GM18499 (cell line): Measurements from ENCODE around the gene PMFBP1.

Source experiments
- ATAC-seq: cut with Tn5 transposase; IDR thresholded peaks from one replicate; pipeline ENCODE4 v1.9.1; 2021; ENCODE audit warnings: moderate number of reproducible peaks; ENCODE audit not compliant: insufficient read depth, unreplicated experiment

The PMFBP1 gene, protein sequence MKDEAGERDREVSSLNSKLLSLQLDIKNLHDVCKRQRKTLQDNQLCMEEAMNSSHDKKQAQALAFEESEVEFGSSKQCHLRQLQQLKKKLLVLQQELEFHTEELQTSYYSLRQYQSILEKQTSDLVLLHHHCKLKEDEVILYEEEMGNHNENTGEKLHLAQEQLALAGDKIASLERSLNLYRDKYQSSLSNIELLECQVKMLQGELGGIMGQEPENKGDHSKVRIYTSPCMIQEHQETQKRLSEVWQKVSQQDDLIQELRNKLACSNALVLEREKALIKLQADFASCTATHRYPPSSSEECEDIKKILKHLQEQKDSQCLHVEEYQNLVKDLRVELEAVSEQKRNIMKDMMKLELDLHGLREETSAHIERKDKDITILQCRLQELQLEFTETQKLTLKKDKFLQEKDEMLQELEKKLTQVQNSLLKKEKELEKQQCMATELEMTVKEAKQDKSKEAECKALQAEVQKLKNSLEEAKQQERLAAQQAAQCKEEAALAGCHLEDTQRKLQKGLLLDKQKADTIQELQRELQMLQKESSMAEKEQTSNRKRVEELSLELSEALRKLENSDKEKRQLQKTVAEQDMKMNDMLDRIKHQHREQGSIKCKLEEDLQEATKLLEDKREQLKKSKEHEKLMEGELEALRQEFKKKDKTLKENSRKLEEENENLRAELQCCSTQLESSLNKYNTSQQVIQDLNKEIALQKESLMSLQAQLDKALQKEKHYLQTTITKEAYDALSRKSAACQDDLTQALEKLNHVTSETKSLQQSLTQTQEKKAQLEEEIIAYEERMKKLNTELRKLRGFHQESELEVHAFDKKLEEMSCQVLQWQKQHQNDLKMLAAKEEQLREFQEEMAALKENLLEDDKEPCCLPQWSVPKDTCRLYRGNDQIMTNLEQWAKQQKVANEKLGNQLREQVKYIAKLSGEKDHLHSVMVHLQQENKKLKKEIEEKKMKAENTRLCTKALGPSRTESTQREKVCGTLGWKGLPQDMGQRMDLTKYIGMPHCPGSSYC

DNA sequence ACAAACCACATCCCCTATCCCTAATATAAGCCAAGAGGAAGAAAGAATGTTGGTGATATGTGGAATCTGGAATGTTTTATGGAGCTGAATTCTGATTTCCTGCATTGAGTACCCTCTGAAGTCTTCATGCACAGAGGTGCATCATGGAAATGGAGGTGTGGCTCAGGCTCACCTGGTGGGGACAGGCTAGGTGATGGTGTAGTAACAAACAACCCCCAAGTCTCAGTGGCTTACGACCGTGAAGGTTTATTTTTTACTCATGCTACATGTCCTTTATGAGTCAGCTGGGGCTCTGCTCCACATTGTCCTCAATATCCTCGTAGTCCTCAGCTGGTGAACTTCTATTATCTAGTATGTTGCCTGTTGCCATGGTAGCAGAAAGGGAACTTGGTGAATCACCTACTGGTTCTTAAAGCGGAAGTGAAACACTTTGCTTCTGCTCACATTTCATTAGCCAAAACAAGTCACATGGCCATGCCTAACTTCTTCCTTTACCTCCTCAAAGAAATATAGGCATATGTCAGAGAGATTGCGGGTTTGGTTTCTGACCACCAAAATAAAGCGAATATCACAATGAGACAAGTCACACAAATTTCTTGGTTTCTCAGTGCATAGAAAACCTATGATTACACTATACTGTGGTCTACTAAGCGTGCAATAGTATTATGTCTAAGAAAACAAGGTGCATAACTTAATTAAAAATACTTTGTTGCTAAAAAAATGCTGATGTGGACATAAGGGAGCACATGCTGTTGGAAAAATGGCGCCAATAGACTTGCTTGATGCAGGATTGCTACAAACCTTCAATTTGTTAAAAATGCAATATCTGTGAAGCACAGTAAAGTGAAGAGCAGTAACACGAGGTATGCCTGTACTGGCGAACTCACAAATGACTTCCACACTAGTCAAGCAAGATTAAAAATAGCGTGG is at the start of gene PMFBP1:
PMFBP1 (minus strand) TSS at position 51 of the 930 bp plus-strand sequence. CDS start 947 bp downstream, outside the sequence.
- peak; percentile 99 for ATAC-seq

DNA sequence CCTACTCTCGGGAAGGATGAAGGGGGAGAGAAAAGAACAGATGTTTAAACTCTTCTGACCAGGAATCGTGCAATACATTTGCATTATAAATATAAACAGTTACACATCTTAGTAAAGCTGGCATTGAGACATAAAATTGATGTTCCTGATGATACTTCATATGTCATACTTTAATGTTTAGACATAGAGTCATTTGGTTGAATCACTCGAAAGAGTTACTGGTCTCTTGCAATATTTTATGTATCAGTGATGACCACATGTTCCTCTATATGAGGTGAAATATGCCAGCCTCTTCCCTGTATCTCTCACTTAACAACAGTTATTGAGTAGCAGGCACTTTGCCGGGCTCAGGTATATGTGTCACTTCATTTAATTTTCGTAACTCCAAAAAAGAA is 49.7 kb upstream of the PMFBP1 start:
- no peak for ATAC-seq

DNA sequence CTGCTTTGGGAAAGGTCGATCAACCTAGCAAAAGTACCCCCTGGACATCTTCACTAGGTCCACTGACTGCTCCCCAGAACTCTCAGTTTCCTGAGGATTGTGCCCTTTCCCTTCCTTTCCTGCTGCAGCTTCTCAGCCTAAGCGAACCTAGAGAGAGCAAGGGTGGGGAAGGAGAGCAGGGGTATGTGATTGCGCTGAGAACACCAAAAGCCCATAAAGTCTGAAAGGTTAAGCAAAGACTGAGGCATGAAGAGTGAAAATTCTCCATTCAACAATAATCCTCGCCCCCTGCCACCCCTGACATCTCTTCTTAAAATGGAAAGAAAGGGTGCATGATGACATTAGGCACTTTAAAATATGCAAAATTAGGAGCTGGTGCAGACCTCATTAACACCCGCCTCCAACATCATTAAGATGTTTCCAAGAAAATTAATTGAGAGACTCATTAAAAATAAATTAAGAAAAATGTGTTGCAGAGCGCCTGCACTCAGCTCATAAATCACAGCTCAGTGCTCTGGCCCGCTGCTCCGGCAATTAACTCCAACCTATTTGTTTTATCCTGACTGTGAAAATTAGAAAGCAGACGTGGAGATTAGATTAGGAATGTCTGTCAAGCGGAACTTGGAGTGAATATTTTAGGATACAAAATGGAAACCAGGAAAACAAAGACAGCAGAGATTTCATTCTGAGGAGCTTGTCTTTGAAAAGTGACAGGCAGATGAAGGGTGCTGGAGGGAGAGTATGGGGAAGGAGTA is 49.1 kb upstream of the PMFBP1 start:
- no peak for ATAC-seq

DNA sequence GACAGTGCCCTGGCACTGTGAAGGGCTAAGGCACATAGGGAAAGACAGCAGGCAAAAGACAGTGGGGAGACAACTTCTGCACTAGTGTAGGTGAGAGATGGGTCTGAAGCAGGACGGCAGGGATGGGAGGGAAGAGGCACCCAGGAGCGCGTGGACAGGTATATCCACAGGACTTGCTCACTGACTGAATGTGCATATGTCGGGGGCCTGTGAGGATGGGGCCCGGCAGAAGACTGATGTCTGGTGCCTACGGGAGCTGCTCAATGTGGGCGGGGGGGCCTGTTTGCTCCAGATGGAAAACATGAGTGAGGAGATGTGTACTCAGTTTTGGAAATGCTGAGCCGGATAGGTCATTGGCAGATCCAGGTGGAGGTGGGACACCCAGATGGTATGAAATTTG is 47.3 kb upstream of the PMFBP1 start:
- ATAC-seq, result no peak

DNA sequence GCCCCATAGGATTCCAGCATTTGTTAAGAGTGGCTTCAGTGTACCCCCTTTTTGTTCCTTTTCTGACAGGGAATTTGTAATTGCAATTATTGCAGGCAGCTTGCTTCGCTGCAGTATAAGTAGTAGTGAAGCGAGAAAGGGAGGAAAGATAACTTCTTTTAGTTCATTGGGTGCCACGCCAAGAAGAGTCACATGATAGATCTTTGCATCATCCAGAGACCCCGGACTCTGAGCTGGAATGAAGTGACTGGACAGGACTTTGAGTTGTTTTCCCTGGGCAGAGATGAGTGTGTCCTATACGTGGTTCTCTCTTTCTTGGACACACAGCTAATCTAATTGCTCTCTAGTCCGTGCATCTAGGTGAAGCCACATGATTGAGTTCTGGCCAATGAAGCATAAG is 44.8 kb upstream of the PMFBP1 start:
- no peak for ATAC-seq

DNA sequence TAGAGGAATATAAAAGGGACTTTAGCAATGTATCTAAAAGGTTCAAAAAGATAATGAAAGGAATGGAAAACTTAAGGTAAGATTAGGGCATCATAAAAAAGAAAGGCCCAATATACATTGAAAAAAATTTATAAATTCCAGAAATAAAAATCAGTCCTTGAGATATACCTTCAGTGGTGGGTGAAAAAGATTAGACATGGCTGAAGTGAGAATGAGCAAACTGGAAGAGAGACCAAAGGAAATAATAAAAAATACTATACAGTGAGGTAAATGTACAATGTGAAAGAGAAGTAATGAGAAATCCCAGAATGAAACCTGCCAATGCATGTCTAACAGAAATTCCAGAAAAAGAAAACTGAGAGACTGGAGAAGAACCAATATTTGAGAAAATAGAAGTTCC is 42.9 kb upstream of the PMFBP1 start:
- no peak for ATAC-seq

DNA sequence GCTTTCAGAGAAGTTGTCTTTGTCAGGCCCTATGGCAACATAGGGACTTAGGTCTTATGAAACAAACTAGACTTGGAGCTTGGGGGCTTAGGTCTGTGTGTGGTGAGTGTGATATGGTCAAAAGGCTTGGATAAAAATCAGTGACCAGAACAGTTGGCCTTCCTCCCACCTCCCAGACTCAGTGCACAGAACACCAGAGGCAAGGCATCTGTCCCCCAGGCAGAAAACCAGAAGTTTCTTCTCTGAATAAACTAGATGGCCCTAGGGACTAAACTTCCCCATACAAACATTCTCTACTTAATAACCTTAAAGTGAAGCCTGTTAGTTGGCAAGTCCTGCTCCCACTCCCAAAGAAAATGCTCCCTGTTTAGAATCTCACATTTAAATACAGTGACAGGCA is 39.2 kb upstream of the PMFBP1 start:
- ATAC-seq, result no peak

DNA sequence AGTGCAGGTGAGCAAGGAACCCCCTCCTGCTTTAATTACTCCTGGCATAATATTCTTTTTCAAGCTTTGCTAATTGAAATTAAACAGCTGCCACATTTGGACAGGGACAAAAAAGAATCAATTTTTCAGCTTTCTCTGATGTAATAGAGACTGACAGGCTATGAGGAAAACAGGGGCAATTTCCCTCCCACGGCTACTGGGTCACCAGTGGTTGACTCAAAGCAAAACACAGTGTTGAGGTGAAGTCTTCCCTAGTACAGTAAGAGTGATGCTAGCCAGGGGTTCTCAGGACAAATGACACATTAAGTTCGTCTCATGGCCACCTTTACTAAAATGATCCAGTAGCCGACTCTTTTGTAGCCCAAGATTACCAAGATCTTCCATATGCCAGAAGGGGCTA is 38.6 kb upstream of the PMFBP1 start:
- ATAC-seq, result no peak

DNA sequence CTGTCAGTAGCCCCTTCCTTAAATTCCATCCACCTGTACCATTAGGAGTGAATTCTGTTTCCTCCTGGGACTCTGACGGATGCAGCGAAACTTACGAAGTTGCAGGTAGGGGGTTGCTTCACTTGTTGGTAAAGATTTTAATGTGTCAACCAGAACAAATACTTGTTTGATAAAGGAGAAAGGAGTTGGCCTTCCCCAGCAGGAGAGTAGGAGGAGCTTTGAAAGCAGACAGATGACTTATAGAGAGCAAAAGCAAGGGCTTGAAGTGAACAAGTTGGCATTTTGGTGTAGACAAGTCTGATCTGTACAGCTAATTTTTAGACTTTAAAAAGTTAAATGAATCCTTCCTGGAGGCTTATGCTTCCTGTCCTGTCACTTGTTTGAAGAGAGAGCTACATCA is 38.1 kb upstream of the PMFBP1 start:
- no peak for ATAC-seq

DNA sequence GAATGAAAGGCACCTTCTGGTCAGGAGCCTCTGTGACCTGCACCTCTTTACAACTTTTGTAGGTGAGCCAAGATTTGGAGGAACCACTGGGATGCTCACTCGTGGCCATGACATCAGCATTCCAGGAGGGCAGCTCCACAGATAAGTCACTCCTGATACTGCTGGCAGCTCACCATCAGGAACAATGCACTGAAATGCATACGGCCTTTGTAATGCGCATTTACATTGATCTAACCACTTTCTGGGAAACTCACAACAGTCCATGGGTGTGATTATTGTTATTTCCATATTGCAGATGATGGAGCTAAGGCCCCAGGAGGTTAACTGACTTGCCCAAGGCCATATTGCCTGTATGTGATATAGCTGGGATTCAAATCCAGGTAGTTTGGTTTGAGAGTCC is 34.3 kb upstream of the PMFBP1 start:
- no peak for ATAC-seq

DNA sequence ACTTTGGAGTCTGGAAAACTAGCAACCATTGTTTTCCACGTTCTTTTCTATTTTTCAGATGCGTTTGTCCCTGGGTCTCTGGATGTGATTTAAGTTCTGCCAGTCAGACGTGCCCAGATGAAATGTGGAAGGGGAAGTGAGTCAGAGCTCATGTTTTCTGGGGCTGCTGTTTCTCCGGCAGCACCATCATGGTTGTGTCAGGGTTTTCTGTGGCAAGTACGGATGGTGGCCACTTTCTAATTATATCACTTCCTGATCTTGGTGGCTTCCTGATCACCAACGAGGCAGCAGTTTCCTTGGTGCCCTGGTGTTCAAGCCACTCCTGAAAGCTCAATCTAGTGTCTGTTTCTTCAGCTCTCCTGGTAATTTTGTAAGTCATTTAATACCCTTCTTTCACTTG is 31.4 kb upstream of the PMFBP1 start:
- no peak for ATAC-seq

DNA sequence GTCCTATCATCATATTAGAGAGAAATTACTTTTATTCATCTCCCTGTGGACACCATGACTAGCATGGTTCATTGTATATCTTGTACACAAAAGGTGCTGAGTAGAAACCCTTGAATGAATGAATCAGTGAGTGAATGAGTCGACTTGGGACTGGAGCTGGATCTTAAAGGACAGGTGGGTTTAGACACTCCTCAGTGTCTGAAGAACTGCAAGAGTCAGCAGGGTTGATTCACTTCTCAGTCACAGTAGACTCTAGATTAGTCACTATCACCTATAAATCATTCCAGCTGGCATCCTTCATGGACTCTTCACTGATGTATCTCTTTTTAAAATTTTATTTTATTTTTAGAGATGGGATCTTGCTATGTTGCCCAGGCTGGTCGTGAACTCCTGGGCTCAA is 30.1 kb upstream of the PMFBP1 start:
- ATAC-seq, result no peak

DNA sequence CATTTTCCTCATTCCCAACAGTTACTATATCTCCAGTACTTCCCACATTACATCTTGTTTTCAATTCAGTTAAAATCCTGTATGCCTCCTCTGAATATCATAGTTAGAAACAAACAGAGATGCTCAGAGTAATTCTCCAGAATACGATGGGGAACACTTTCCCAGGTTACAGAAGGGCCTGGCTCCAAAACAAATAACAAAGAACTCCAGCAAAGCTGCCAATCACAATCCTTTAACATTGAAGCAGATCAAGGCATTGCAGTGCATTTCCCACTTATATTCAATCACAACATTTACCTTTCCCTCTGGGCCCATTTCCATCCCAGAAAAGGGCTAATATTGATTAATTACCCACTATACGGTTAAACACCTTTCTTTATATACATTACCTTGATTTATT is 29.4 kb upstream of the PMFBP1 start:
- no peak for ATAC-seq

DNA sequence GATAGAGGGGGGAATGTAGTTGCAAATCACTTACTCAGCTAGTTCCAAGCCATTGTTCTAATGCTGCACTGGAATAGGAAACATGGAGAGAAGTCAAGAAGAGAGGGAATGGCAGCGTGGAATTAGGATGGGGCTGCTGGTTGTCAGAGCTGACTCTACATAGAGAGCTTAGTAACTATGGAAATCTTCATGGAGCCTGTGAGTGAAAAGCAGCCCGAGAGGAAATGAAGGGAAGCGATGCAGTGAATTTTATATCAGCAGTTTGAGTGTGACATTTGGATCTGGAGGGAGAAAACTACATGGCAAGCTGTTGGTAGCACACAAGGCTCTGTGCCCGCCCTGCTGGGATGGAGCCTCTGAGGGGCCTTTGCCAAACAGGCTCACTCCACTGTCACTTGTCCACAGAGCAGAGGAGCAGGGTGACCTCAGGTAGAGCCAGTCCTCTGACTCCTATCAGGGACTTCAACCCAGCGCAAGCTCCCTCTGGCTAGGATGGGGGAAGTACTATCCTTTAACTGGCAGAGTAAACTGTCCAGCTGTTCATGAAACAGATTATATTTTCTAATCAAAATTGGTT is 27.9 kb upstream of the PMFBP1 start:
- no peak for ATAC-seq

DNA sequence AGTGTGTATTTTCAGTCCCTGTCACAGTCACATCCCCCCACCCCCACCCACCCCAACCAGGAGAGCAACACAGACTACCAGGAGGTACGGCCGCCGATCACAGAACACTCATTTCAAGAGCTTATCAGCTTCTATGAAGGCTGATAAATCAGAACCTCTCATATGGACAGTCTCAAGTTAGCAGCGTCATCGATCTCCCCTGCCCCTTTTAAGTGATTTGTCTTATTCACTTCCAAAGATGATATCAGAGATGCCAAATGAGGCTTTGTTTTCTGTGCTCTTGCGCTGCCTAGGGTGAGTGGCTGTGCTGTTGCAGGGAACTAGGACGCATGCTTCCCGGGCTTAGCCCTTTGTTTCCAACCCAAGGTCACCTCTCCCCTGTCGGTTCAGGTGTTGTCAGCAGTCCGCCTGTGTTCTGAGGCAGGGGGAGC is 26.8 kb upstream of the PMFBP1 start:
- ATAC-seq, result no peak

DNA sequence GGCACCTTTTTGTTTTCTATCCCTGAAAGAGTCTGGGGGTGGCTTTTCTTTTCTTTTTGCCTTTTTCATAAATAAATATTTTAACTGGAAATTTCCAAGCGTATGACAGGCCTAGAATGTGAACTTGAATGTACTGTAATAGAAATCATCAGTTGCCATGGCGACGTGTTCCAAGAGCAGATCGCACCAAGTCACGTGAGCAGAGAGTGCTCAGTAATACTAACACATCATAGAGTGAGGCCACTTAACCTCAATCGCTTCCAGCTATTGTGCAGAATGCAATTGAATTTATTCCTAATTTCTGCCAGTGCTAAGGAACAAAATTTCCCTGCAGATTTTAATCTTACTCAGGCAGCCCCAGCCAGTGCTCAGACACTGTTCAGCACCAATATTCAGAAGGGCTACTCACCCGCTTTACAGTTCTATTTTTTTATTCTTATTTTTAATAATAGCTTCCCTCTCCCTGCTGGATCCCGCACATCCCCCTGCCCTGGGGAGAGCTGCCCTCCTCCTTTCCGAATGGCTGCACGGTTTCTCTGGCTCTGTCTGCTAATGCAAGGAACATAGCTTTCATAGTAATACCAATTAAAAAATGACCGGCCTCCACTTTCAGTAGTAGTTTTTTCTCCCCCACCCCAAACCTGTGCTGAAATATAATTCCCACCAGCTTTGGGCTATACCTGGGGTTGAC is 26.2 kb upstream of the PMFBP1 start:
- ATAC-seq, result no peak

DNA sequence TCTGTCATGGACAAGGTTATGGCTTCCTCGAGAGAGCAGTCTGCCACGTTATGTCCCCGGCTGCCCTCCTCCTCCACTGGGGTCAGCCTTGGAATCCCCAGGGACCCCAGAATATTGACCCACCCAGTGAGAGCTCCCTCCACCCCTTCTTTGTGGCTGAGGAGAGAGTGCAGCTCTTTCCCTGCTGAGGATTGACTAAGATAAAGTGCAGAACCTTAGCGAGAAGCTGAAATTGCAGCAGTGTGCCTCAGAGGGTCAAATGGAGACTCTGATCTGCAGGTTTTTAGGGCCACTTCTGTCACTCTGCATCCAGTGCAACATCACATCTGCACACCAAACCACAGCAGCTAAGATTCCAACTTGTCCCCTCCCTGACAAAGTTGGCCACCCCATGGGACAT is 25.6 kb upstream of the PMFBP1 start:
- no peak for ATAC-seq

DNA sequence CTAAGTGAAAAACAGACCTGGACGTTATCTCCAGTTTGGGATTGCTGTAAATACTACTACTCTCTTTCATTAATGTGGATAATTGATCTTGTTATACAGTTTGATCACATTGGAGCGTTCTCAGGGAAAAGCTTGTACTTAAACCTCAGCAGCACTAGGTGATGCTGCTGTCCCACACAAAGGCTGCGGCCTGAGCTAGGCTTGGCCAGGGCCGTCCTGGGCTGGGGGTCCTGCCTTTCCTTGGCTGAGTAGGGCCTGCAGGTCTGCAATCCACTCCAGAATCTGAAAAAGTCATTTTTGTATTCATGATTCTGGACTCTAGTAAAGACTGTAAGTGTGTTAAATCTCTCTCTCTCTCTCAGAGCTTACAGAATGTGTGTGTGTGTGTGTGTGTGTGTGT is 23.7 kb upstream of the PMFBP1 start:
- no peak for ATAC-seq

DNA sequence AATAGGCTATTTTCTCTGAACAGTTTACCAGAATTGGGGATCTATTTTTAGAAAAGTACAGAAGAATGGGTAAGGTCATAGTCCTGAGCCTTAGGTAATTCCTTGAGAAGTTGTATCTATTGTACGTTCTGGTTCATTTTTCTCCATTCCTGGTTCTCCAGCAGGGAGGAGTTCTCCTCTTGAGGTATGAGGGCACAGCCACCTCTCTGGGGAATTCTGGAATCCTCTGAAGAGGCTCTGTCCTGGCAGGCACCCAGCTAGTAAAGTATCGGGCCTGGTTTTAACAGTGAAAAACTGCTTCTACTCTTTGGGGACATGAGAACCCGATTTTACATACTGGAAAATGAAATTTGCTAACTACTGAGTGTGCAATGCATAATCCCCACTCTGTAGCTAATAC is 19.6 kb upstream of the PMFBP1 start:
- ATAC-seq, result no peak
